ENCODE data around the gene PHLPP1.

Gene PHLPP1

GRCh38 chr18:62749389-62749788 is 34.0 kb downstream of the PHLPP1 start:
- H2AFZ ChIP-seq (ENCODE audit: low read depth) = no peak overlapping the region
- no peak overlapping the region for H3K4me3 ChIP-seq (IDR thresholded peaks at IDR 0.05; ENCODE audit: insufficient read depth, low read depth, low read length)
- no peak overlapping the region for H3K4me2 ChIP-seq
- peaks cover 22% of the 10 kb centered on the region; the same call in 1 of the 2 replicates for H3K79me2 ChIP-seq (ENCODE audit: insufficient read depth, low read depth)
- no peaks in the 10 kb centered on the region for H4K20me1 ChIP-seq (ENCODE audit: insufficient read depth)
- no peaks in the 10 kb centered on the region for H3K27me3 ChIP-seq (ENCODE audit: insufficient read depth, low read depth)
- no peak for TF ChIP-seq CTCF (conservative IDR thresholded peaks at IDR 0.05; ENCODE audit: low read depth, low read length)
- no peaks in the 10 kb centered on the region; the same call in 1 of the 2 replicates for H3K36me3 ChIP-seq (ENCODE audit: insufficient read depth)
- no peak overlapping the region for H3K27ac ChIP-seq
- H3K9ac ChIP-seq = no peak overlapping the region
- H3K4me1 ChIP-seq (ENCODE audit: low read depth, poor library complexity, severe bottlenecking) = peaks cover 3% of the 10 kb centered on the region

- no peak overlapping the region for H3K4me3 ChIP-seq (IDR thresholded peaks at IDR 0.05; ENCODE audit: insufficient read depth, low read depth, low read length)
- H2AFZ ChIP-seq (ENCODE audit: low read depth) = no peak overlapping the region
- no peak overlapping the region for H3K4me2 ChIP-seq
- H3K79me2 ChIP-seq (ENCODE audit: insufficient read depth, low read depth) = peaks cover 11% of the 10 kb centered on the region; the same call in 1 of the 2 replicates
- no peaks in the 10 kb centered on the region for H3K27me3 ChIP-seq (ENCODE audit: insufficient read depth, low read depth)
- peaks cover 3% of the 10 kb centered on the region for H3K4me1 ChIP-seq (ENCODE audit: low read depth, poor library complexity, severe bottlenecking)
- H4K20me1 ChIP-seq (ENCODE audit: insufficient read depth) = no peaks in the 10 kb centered on the region
- no peaks in the 10 kb centered on the region; the same call in 1 of the 2 replicates for H3K36me3 ChIP-seq (ENCODE audit: insufficient read depth)
- no peak overlapping the region for H3K27ac ChIP-seq
- no peak for TF ChIP-seq CTCF (conservative IDR thresholded peaks at IDR 0.05; ENCODE audit: low read depth, low read length)
- no peak overlapping the region for H3K9ac ChIP-seq
These were observed 36.0 kb downstream of the PHLPP1 start for GRCh38 chr18:62751341-62751821.

DNA sequence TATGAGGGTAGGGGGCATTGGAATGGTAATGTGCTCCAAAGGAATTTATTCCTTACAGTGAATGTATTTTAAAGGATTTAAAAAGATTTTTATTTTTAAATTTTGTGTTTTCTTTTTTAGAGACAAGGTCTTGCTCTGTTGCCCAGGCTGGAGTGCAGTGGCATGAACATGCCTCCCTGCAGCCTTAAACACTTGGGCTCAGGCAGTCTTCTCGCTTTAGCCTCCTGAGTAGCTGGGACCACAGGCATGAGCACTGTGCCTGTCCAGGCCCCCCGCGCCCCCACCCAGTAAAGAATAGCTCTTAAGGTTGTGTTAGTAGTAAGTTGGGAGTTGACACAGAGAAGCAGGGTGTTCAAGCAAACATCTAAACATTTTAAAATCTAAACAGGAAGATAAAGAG is 36.6 kb downstream of the PHLPP1 start:
- no peak for TF ChIP-seq CTCF (conservative IDR thresholded peaks at IDR 0.05; ENCODE audit: low read depth, low read length)
- Histone ChIP-seq H3K27ac (no peak overlapping the region), H3K9ac (no peak overlapping the region), H3K27me3 (ENCODE audit: insufficient read depth, low read depth) (no peaks in the 10 kb centered on the region), H3K4me2 (no peak overlapping the region), H2AFZ (ENCODE audit: low read depth) (no peak overlapping the region), H3K4me1 (ENCODE audit: low read depth, poor library complexity, severe bottlenecking) (peaks cover 3% of the 10 kb centered on the region), H3K36me3 (ENCODE audit: insufficient read depth) (no peaks in the 10 kb centered on the region; the same call in 1 of the 2 replicates), H4K20me1 (ENCODE audit: insufficient read depth) (no peaks in the 10 kb centered on the region), H3K4me3 (IDR thresholded peaks at IDR 0.05; ENCODE audit: insufficient read depth, low read depth, low read length) (no peak overlapping the region), H3K79me2 (ENCODE audit: insufficient read depth, low read depth) (peaks cover 11% of the 10 kb centered on the region; the same call in 1 of the 2 replicates)

- Histone ChIP-seq H3K9ac (no peak overlapping the region), H3K4me1 (ENCODE audit: low read depth, poor library complexity, severe bottlenecking) (peaks cover 3% of the 10 kb centered on the region), H4K20me1 (ENCODE audit: insufficient read depth) (no peaks in the 10 kb centered on the region), H3K4me2 (no peak overlapping the region), H3K27me3 (ENCODE audit: insufficient read depth, low read depth) (no peaks in the 10 kb centered on the region), H3K79me2 (ENCODE audit: insufficient read depth, low read depth) (peaks cover 4% of the 10 kb centered on the region; the same call in 1 of the 2 replicates), H2AFZ (ENCODE audit: low read depth) (no peak overlapping the region), H3K27ac (no peak overlapping the region), H3K36me3 (ENCODE audit: insufficient read depth) (no peaks in the 10 kb centered on the region; the same call in 1 of the 2 replicates), H3K4me3 (IDR thresholded peaks at IDR 0.05; ENCODE audit: insufficient read depth, low read depth, low read length) (no peak overlapping the region)
- TF ChIP-seq CTCF (conservative IDR thresholded peaks at IDR 0.05; ENCODE audit: low read depth, low read length) = no peak
These were observed 38.7 kb downstream of the PHLPP1 start for GRCh38 chr18:62754026-62754425.

All from KMS-11 (cell line).